Fibroblast of lung (primary cell): ENCODE data around the gene CRACR2A. TPM values are rescaled to one million over a fixed set of nuclear protein-coding genes. Genes with fewer than 3 reads are reported as not detected.

Experiments
- DNase-seq, 2 donors: peaks; one replicate each; pipeline versions ENCODE4 v3.0.0 to v3.0.0-alpha.2; 2010; ENCODE audit warnings: low read depth in 2 of 2
- H2AFZ ChIP-seq: 2 replicates; pipeline ENCODE4 v1.5.1; 2012; ENCODE audit warnings: low read length, control low read depth, inconsistent platforms
- H3K27ac ChIP-seq: 2 replicates; pipeline ENCODE4 v1.5.1; 2011; ENCODE audit warnings: low read length, control low read depth; ENCODE audit not compliant: insufficient read depth
- H3K27me3 ChIP-seq: 2 replicates; pipeline ENCODE4 v1.5.1; 2011; ENCODE audit warnings: mild to moderate bottlenecking, low read length; ENCODE audit not compliant: control insufficient read depth, insufficient read depth
- H3K36me3 ChIP-seq: 2 replicates; pipeline ENCODE4 v1.5.1; 2011; ENCODE audit warnings: low read length; ENCODE audit not compliant: control insufficient read depth, insufficient read depth
- H3K4me1 ChIP-seq: 2 replicates; pipeline ENCODE4 v1.5.1; 2011; ENCODE audit warnings: low read length; ENCODE audit not compliant: control insufficient read depth, insufficient read depth; ENCODE audit errors: extremely low read depth
- H3K4me2 ChIP-seq: 2 replicates; pipeline ENCODE4 v1.5.1; 2011; ENCODE audit warnings: low read length, control low read depth; ENCODE audit not compliant: insufficient read depth; ENCODE audit errors: extremely low read depth
- H3K4me3 ChIP-seq, 4 experiments: fragments of 200-600 bp in 1 of 4; sonication (generic) in 1 of 4; replicated peaks in 1 of 4; 2 replicates each; pipeline ENCODE4 v1.5.1; 2011 to 2016; ENCODE audit warnings: low read length in 4 of 4, low read depth in 3 of 4, mild to moderate bottlenecking in 3 of 4, control low read depth in 2 of 4, inconsistent platforms in 1 of 4, mixed read lengths in 1 of 4; ENCODE audit not compliant: insufficient read depth in 1 of 4; ENCODE audit errors: control extremely low read depth in 1 of 4
- H3K79me2 ChIP-seq: 2 replicates; pipeline ENCODE4 v1.5.1; 2012; ENCODE audit warnings: mild to moderate bottlenecking, low read length, inconsistent platforms; ENCODE audit not compliant: control insufficient read depth, insufficient read depth
- H3K9ac ChIP-seq: 2 replicates; pipeline ENCODE4 v1.5.1; 2011; ENCODE audit warnings: mild to moderate bottlenecking, low read length, control low read depth; ENCODE audit not compliant: insufficient read depth
- H3K9me3 ChIP-seq: 2 replicates; pipeline ENCODE4 v1.5.1; 2012; ENCODE audit warnings: low read depth, low read length; ENCODE audit not compliant: control insufficient read depth, insufficient read depth
- H4K20me1 ChIP-seq: 2 replicates; pipeline ENCODE4 v1.5.1; 2011; ENCODE audit warnings: low read length; ENCODE audit not compliant: control insufficient read depth, insufficient read depth; ENCODE audit errors: extremely low read depth
- CTCF ChIP-seq, 2 donors: IDR thresholded peaks in 1 of 2; conservative IDR thresholded peaks in 1 of 2; 1 replicate in 1 of 2; 2 replicates in 1 of 2; pipeline ENCODE4 v1.5.1; 2011 to 2012; ENCODE audit warnings: low read length in 2 of 2, control low read depth in 1 of 2, inconsistent platforms in 1 of 2, low read depth in 1 of 2, mild to moderate bottlenecking in 1 of 2
- EZH2 ChIP-seq: IDR thresholded peaks from 2 replicates; pipeline ENCODE4 v1.5.1; 2012; ENCODE audit warnings: low read length, control low read depth, mild to moderate bottlenecking; ENCODE audit errors: missing control alignments
- polyA plus RNA-seq, 2 donors: library from polyadenylated mRNA; depleted of rRNA in 1 of 2; stranded (reverse) in 1 of 2; unstranded in 1 of 2; fragments of >200 nt; gene quantifications; 2 replicates each; pipeline ENCODE4 v1.2.1, GENCODE V29; 2011 to 2012; ENCODE audit warnings: missing spikeins in 1 of 2
- total RNA-seq: library from RNA; depleted of rRNA; stranded (reverse); fragments of >200 nt; gene quantifications from 2 replicates; pipeline ENCODE4 v1.2.1, GENCODE V29; 2014

Gene CRACR2A
- total and polyA plus RNA-seq, 2 donors (not counting 1 experiment from before 2014, with no cell fraction given), result 5.8 to 5.9 TPM

- Histone ChIP-seq H3K79me2 (no peaks in the 10 kb centered on the region), H3K9ac (no peak overlapping the region), H4K20me1 (no peaks in the 10 kb centered on the region), H3K4me1 (no peaks in the 10 kb centered on the region), H3K9me3 (no peaks in the 10 kb centered on the region), H3K4me3 (no peak overlapping the region), H2AFZ (no peak overlapping the region), H3K27ac (no peak overlapping the region), H3K4me2 (no peak overlapping the region), H3K27me3 (no peaks in the 10 kb centered on the region), H3K36me3 (no peaks in the 10 kb centered on the region)
- no peak for DNase-seq
- TF ChIP-seq EZH2 (no peak), CTCF (conservative IDR thresholded peaks at IDR 0.05 in 1 of 2, IDR thresholded peaks at IDR 0.05 in 1 of 2; ENCODE audit: low read depth in 1 of 2, low read length in 2 of 2) (no peak)
Measured at GRCh38 chr12:3632256-3632655, 120.7 kb downstream of the CRACR2A start.

DNA sequence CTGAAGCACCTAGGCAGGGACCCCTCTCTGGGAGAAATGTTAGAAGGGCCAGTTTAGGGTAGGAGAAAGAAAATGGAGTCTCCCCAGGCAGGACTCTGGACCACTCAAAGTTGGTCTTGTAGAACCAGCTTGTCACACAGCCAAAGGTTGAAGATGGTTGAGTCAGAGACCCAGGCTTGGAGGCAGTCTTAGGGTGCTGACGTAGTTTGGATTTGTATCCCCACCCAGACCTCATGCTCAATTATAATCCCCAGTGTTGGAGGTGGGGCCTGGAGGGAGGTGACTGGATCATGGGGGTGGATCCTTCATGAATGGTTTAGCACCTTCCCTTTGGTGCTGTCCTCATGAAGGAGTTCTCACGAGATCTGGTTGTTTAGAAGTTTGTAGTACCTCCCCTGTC is 121.2 kb downstream of the CRACR2A start:
- TF ChIP-seq CTCF (conservative IDR thresholded peaks at IDR 0.05 in 1 of 2, IDR thresholded peaks at IDR 0.05 in 1 of 2; ENCODE audit: low read depth in 1 of 2, low read length in 2 of 2), result no peak
- no peak for TF ChIP-seq EZH2
- H3K79me2 ChIP-seq, result no peaks in the 10 kb centered on the region
- no peaks in the 10 kb centered on the region for H3K4me1 ChIP-seq
- no peaks in the 10 kb centered on the region for H4K20me1 ChIP-seq
- no peak overlapping the region for H3K27ac ChIP-seq
- H2AFZ ChIP-seq, result no peak overlapping the region
- H3K9me3 ChIP-seq, result no peaks in the 10 kb centered on the region
- H3K9ac ChIP-seq, result no peak overlapping the region
- H3K27me3 ChIP-seq, result no peaks in the 10 kb centered on the region
- DNase-seq, result no peak
- no peak overlapping the region for H3K4me3 ChIP-seq
- no peak overlapping the region for H3K4me2 ChIP-seq
- no peaks in the 10 kb centered on the region for H3K36me3 ChIP-seq

DNA sequence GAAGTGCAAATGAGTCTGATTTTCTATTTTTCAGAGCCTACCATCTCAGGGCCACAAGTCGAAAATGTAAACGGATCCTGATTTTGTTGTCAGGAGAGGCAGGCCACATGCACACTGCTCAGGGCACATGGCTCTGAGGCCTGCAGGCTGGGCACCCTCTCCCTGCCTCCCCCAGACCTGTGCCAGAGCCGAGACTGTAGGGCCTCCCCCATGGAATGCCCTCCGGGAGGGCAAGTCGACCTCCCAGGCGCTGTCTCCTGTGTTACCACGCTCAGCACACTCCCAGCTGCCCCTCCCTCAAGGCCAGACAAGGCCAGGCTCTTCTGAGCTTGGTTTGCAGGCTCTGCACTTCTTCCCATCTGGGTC is 121.7 kb downstream of the CRACR2A start:
- H2AFZ ChIP-seq, result no peak overlapping the region
- H3K4me3 ChIP-seq, result no peak overlapping the region
- H3K9me3 ChIP-seq, result no peaks in the 10 kb centered on the region
- H3K4me2 ChIP-seq, result no peak overlapping the region
- no peaks in the 10 kb centered on the region for H3K27me3 ChIP-seq
- no peak for DNase-seq
- no peaks in the 10 kb centered on the region for H3K79me2 ChIP-seq
- H3K27ac ChIP-seq, result no peak overlapping the region
- no peaks in the 10 kb centered on the region for H3K36me3 ChIP-seq
- H3K9ac ChIP-seq, result no peak overlapping the region
- TF ChIP-seq EZH2 (no peak), CTCF (conservative IDR thresholded peaks at IDR 0.05 in 1 of 2, IDR thresholded peaks at IDR 0.05 in 1 of 2; ENCODE audit: low read depth in 1 of 2, low read length in 2 of 2) (no peak)
- H3K4me1 ChIP-seq, result no peaks in the 10 kb centered on the region
- H4K20me1 ChIP-seq, result no peaks in the 10 kb centered on the region
